ENCODE data around the gene IGF2. TPM values are rescaled to one million over a fixed set of nuclear protein-coding genes. Genes with fewer than 3 reads are reported as not detected.

The IGF2 gene
- total and polyA plus RNA-seq, 12 donors = 36.0 to 195 (median 81.6) TPM

DNA sequence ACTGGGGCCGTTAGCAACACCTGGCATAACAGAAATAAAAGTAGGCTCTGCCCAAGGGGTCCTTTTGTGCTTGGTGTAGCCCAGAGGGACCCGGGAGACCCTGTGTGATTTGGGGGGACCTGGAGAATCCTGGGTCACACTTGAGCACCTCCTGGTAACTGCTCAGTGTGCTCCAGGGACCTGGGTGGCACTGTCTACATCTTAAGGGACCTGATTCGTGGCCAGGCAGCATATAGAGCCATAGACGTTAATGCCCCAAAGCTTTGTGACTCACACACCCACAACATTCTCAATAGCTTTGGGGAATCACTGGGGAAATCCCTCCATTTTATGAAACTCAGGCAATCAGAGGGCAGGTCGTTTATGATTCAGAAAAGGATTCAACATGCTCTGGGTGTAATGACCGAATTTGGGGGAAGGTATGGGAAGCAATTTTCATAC, 3.6 kb upstream of the IGF2 start:
- 21 to 26% methylated on average over 6 of the region's 6 CpGs for WGBS, 2 donors
- ATAC-seq (no peak), DNase-seq (no peak)
- H3K27me3 ChIP-seq = peaks cover 34 to 96% (median 90%) of the 10 kb centered on the region in 7 donors
- H3K4me1 ChIP-seq = peaks cover 4 to 25% (median 13%) of the 10 kb centered on the region in 9 donors
- H3K9me3 ChIP-seq = no peaks in the 10 kb centered on the region
- H3K27ac ChIP-seq = no peak overlapping the region
- no peak overlapping the region for H3K4me3 ChIP-seq
- no peaks in the 10 kb centered on the region for H3K36me3 ChIP-seq
- intact Hi-C loops (cut with DNase I) = loop anchor here in 3 of 10 donors (5.0 to 10.0 kb wide), 3 partner anchors 50 to 260 kb away; no protein-coding TSS in a partner anchor
- no peak for TF ChIP-seq CTCF (IDR thresholded peaks at IDR 0.05)

DNA sequence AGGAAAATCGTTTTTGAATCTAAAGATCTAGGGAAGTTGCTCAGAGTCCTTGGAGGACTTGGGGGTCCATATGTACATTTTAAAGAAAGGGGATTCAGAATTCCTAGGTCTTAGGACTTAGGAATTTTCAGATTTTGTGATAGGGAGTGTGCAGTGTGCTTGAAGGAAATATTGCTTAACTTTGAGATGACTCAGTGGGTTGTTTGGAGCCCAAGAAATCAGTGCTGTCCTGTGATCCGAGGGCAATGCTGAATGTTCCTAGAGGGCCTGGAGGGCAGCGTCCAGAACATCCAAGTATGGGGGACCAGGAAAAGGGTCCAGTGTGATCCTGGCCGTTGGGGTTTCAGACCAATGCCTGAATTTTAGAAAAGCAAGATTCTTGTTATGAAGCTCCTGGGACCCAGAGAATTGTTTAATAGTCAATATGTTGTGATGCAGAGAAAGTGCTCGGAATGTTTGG, 3.1 kb upstream of the IGF2 start:
- no peak overlapping the region for H3K27ac ChIP-seq
- DNase-seq (no peak), ATAC-seq (no peak)
- WGBS, 2 donors = 29 to 30% methylated on average over 5 of the region's 5 CpGs
- no peaks in the 10 kb centered on the region for H3K36me3 ChIP-seq
- no peak for TF ChIP-seq CTCF (IDR thresholded peaks at IDR 0.05)
- H3K27me3 ChIP-seq = peaks cover 37 to 96% (median 90%) of the 10 kb centered on the region in 7 donors
- intact Hi-C loops (cut with DNase I) = loop anchor here in 3 of 10 donors (5.0 to 10.0 kb wide), 3 partner anchors 50 to 260 kb away; no protein-coding TSS in a partner anchor
- H3K4me1 ChIP-seq = peaks cover 4 to 29% (median 17%) of the 10 kb centered on the region in 9 donors
- no peak overlapping the region for H3K4me3 ChIP-seq
- H3K9me3 ChIP-seq = no peaks in the 10 kb centered on the region

DNA sequence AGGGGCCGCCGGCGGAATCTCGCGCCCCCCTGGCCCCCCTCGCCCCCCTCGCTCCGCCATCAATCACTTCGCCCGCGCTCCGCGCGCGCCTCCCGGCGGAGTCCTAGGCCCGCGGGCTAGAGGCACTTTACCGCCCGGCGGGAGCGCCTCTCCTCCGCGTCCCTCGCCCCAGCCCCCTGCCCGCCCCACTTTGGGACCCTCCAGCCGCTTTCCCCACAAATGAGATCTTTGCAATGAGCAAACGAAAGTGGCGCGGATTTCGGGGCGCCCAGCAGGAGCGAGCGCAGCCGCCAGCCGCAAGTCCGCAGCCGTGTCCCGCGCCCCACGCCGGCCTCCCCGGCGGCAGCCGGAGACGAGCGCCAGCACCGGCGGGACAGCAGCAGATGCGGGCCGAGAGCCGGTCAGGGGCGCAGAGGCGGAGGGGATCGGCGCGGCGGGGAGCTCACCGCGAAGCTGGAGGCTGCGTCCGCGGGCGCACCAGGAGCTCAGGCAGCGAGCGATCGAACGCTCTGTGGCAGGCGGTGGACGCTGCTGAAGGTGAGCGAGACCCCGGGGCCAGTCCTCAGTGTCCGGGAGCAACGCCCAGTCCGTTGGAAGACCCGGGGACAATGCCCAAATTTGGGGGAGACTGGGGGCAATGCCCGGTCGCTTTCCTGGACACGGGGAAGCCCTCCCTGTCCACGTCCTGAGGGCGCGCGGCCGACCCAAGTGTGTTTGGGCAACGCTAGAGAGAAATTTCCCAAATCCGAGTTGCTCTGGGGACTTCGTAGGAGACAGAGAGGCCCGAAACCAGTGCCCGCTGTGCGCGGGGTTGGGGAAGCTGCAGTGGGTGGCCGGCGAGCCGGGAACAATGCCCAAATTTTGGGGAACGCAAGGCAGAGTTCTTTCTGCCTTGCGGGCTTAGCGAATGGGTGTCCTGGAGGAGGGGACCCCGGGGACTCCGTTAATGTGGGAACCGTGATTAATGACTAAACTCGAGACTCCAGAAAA, 1.5 kb upstream of the IGF2 start:
- Histone ChIP-seq H3K4me3 (peak overlapping the region in 8 of 10 donors; percentile 16 to 40 (median 30)), H3K4me1 (peaks cover 4 to 41% (median 18%) of the 10 kb centered on the region in 9 donors), H3K27ac (peak overlapping the region in 2 of 10 donors; percentile 27 to 44), H3K36me3 (no peaks in the 10 kb centered on the region), H3K9me3 (no peaks in the 10 kb centered on the region), H3K27me3 (peaks cover 30 to 95% (median 83%) of the 10 kb centered on the region in 7 donors)
- DNase-seq (peak in 1 of 2 donors; percentile 13), ATAC-seq (no peak)
- intact Hi-C loops (cut with DNase I) = loop anchor here in 3 of 10 donors (5.0 to 10.0 kb wide), 3 partner anchors 48 to 258 kb away; no protein-coding TSS in a partner anchor
- no peak for TF ChIP-seq CTCF (IDR thresholded peaks at IDR 0.05)
- 8 to 12% methylated on average over 94 to 102 of the region's 102 CpGs for WGBS, 2 donors
